ENCODE data around the gene DIPK1B.

The DIPK1B gene

DNA sequence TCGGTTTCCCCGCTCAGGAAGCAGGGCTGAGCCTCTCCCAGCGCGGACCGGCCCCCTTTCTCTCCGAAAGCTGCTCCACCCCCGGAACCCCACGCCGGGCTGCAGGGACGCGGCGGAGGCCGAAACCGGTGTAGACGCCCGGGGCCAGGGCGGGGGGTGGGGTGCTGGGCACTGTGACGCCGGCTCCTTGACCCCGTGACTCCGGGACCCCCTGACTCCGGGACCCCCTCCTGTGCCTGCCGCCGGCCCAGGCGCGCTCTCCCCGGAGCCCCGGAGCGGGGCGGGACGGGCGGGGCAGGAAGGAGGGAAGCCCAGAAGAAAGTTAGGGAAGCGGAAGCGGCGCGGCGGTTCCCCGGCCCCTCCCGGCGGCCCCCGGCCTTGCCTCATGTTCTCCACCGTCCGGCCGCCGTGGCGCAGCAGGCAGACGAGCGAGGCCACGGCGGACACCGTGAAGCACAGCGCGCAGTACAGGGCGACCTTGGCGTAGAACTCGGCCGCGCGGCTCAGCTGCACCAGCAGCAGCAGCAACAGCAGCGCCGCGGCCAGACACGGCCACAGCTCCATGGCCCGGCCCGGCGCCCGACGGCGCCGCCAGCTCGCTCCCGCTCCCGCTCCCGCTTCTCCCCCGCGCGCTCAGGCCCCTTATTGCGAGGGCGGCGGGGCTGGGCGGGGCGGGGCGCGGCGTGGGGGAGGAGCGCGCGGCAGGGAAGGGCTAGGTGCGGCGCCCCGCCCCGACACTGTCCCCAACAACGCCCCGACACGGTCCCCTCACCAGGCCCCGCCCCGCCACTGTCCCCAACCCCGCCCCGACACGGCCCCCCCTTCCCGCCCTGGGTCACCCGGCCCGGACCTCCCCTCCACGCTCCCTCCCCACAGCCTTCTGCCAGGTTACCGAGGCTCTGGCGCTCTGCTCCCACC lies 25.3 kb upstream of the DIPK1B start, which contains the start of gene AGPAT2:
AGPAT2 (minus strand) TSS at position 664 of the 918 bp plus-strand sequence; CDS start at position 564, 100 bp downstream.
- DNase-seq, result peak; percentile 48

GRCh38 chr9:136687721-136688223 lies 24.6 kb upstream of the DIPK1B start:
- DNase-seq, result no peak

DNA sequence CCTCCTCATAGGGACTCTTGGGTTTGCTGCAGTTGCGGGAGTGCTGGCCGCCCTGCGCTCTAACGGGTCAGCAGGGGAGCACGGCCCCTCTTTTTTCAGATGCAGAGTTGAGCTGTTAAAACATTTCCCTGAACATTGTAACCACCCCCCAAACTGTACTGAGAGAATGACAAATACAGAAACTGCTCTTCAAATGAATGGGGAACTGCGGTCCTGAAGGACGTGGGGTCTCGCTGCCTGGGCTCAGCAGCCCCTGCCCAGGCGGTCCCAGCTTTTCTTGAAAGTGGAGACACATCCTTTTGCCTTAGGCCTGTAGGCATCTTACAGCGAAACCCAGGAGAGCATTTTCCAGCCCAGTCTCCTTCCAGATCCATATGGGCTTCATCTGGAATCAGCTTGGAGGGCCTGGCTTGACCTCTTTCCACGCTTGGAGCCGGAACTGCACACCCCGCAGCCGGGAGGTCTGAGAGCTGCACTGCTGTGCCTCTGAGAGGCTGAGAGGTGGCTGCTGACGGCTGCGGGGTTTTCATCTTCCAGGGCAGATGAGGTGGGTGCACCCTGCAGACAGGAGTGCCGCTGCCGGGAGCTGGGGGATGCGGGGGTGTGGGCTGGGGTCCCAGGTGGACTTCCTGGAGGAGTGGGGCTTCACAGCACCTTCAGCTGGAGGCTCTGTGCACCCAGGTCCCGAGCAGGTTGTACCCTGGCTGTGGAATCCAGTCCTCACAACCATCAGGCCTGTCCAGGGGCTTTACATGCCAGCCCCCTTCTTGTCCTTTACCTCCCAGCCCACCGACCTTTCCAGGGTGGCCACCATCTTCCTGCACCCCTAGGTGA lies 23.9 kb upstream of the DIPK1B start:
- DNase-seq, result no peak

DNA sequence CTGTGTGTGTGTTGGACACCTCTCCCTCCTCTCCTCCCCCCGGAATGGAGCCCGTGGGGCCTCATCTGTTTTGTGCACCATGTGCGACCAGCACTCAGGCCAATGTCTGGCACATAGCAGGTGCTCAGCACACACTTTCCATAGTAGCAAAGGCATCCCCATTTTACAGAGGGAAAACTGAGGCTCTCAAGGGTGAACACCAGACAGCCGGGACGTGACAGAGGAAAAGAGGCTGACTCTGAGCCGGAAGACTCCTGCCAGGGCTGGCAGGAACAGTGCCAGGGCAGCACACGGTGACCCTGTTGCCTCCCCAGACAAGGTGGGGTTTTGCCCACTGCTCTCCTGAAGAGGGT lies 23.3 kb upstream of the DIPK1B start:
- DNase-seq, result no peak

- DNase-seq, result no peak
Observed at GRCh38 chr9:136690104-136690805, 22.1 kb upstream of the DIPK1B start.

DNA sequence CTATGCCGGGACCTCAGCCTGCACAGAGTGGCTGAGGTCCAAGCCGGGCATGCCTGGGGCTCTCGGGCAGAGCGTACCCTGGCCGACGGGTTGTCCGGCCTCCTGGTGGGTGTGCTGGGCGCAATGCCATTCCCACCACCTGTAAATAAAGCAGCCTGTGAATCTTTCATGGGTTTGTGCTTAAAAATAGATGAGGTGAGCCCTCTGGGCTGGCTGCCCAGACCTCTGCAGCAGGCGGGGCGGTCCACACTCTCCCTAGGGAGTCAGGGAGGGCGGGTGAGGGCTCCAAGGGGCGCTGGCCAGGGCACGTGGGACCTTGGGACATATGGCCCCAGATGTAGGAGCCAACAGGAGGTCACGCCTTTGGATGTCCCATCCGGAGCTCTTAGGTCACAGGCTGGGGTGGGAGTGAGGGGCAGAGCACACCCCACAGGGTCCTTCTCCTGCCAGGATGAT lies 21.5 kb upstream of the DIPK1B start:
- no peak for DNase-seq

DNA sequence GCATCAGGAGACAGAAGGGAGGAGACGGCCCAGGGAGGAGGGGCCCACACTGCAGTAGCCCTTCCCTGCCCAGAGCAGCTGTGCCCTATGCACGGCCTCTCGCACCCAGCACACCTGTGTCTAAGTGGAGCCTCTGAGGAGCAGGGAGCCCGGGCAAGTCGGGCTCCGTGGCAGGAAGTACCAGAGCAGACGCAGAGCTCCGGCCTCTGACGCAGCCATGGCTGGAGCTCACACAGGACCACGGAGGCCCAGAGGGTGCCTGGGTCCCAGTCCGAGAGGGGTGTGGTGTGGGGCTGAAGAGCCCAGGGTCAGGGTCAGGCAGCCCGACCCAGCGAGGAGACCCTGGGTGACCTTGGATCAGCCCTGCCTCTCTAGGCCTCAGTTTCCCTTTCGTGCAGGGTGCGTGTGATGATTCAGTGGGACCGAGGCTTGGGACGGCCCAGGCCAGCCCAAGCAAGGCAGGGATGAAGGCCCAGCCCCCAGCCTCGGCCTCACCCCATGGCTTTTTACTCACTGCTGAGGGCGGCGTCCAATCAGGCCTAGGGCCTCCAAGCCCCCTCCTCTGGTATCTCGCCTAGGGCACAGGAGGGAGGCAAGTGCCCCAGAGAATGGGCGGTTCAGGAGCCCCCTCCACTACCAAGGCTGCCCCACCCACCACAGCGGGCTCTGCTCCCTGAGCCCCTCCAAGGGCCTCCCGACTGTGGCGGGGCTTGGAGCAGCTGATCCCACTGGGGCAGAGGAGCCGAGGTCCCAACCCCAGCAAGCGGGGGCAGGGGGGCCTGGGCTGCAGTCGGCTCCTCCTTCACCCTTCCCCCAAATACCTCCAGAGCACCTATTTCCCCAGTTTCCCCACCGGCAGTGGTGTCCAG lies 20.8 kb upstream of the DIPK1B start:
- no peak for DNase-seq

DNA sequence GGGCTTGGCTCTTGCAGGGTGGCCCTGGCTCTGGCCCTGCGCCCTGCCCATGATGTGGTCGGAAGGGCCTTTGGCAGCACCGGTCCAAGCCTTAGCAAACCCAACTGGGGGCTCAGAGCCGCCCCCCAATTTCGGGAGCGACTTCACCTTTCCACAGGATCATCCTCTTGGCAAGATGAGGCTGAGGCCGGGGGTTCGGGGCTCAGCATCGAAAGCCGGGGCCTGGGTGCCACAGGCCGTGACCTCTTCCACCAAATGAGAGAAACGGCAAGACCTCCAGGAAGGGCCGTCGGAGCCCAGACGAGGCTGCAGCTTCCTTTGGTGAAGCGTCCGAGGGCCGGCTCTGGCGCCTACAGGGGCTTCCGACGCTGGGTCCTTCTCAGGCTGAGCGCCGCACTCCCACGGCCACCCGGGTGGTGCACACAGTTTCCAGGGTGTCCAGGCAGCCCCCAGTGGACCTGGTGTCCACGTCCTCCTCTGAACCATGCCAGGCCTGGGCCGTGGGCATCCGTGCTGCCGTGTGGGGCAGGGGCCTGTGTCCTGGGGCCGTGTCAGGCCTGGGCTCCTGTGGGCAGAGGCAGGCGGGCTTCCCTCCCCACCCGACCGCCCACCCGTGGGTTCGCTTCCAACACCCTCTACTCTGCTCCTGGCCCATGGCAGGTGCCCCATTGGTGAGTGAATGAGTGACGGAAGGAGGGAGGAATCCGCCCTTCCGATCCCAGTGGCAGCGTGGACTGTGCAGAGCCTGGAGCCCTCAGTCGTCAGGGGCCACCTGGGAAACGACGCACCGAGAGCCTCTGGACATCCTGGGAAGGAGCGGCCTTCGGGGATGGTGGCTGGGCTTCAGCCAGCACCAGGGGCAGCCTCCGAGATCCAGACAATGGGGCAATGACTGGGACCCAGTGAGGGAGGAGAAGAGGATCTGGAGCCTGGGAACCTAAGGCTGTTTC lies 19.9 kb upstream of the DIPK1B start:
- DNase-seq, result no peak

GRCh38 chr9:136693135-136693489 lies 19.3 kb upstream of the DIPK1B start:
- no peak for DNase-seq

GRCh38 chr9:136693490-136694162 lies 18.7 kb upstream of the DIPK1B start:
- DNase-seq, result no peak

- DNase-seq, result peak; percentile 55
Observed at GRCh38 chr9:136694163-136694871, 18.1 kb upstream of the DIPK1B start.

GRCh38 chr9:136694872-136695247 lies 17.5 kb upstream of the DIPK1B start:
- no peak for DNase-seq

GRCh38 chr9:136695435-136695895 lies 16.9 kb upstream of the DIPK1B start:
- DNase-seq, result no peak

DNA sequence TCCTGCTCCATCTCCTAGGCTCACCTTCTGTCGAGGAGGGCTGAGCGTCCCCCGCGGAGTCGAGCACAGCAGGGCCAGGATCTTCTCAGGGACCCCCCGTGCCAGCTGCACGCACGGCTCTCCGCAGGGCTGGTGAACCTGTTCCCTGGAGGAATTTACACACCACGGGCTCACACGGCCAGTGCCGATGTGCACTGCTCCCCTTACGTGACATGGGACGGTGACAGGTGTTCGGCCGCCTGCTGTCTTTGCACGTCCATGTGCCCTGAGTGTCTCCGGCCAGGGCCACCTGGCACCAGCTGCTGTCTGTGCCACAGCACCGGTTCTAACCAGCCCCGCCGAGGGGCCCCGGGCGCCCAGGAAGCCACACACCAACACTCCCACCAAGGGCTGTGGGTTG lies 16.4 kb upstream of the DIPK1B start:
- no peak for DNase-seq

- DNase-seq, result no peak
Observed at GRCh38 chr9:136696502-136696901, 15.9 kb upstream of the DIPK1B start.

GRCh38 chr9:136697146-136697820 lies 15.1 kb upstream of the DIPK1B start:
- no peak for DNase-seq

DNA sequence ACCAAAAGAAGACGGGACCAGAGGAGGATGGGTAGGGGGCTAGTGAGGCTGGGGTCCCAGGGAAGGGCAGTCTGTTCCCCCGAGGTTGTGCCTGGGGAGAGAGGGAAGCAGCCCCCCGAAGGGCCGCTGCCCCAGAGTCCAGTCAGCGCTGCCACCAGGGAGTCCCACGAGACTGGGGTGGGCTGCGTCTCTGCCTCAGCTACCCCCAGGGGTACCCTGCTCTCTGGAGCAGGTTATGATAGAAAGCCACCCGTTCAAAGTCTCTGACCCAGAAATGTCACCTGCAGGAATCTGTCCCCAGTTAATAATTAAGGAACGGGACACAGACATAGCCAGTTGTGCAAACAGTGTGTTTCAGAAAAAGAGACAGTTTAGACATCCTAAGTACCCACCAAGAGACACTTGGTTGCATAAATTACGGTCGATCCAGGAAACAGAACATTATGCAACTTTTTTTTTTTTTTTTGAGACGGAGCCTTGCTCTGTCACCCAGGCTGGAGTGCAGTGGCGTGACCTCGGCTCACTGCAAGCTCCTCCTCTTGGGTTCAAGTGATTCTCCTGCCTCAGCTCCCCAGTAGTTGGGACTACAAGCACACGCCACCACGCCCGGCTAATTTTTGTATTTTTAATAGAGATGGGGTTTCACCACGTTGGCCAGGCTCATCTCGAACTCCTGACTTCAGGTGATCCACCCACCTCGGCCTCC lies 14.4 kb upstream of the DIPK1B start:
- DNase-seq, result no peak

DNA sequence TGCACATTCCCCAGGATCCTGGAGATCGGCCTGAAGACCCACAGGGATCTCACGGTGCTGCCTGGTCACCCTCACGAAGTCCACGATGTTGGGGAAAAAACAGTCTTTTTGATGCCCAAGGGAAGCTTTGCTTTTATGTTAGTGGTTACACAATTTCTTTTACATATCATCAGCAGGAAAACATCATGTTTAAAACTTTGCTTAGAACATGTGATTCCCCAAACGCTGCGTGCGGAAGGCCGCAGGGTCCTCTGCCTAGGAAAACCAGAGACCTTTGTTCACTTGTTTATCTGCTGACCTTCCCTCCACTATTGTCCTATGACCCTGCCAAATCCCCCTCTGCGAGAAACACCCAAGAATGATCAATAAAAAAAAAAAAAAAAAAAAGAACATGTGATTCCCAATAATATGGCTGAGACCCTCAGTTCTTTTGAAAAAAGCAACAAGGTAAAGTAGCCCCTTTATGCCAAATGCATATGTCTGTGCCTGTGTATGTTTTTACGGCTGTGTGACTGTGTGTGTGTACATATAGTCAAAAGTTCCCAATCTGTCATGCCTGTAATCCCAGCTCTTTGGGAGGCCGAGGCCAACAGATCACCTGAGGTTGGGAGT lies 13.6 kb upstream of the DIPK1B start:
- no peak for DNase-seq
